ENCODE results near the gene TNFAIP8L3. TPM values are rescaled to one million over a fixed set of nuclear protein-coding genes. Genes with fewer than 3 reads are reported as not detected.
"Not testable (repeated sequence)": the region's sequence is repeated elsewhere in the genome, so short reads cannot be mapped to it uniquely, and the experiment has no call there.

TNFAIP8L3 gene
- total RNA-seq (2022) (0.30 TPM in 1 of 2 replicates, not detected in the other), Bru-seq, nascent RNA (percentile 18 among the genes with signal in this experiment), BruChase-seq, experiment 1, labeled RNA remaining after a 2-hour chase (percentile 15 among the genes with signal in this experiment), BruChase-seq, experiment 2, labeled RNA remaining after a 6-hour chase (percentile 11 among the genes with signal in this experiment)
- long read RNA-seq, partial matches to known transcripts: 0 of 2 reads
- long read RNA-seq, other reads (novel, unspliced or antisense): 2 of 2 reads

- H3K4me1 Mint-ChIP-seq (ENCODE audit: low read depth, unreplicated experiment): no peaks in the 10 kb centered on the region
- H3K4me1 ChIP-seq: no peaks in the 10 kb centered on the region
- intact Hi-C loops (cut with micrococcal nuclease; ENCODE audit: unreplicated experiment): no loop called here
- ChIA-PET POLR2A (no interaction called here), CTCF (no interaction called here)
- H3K36me3 ChIP-seq (ENCODE audit: control insufficient read depth, insufficient read depth, low read length): no peaks in the 10 kb centered on the region
- H3K9me3 Mint-ChIP-seq (ENCODE audit: unreplicated experiment): no peaks in the 10 kb centered on the region
- peak within 1 kb of the TSS; percentile 53 for H3K4me3 ChIP-seq (ENCODE audit: low read depth, low read length)
- peak within 1 kb of the TSS; percentile 74 for H3K4me3 Mint-ChIP-seq (ENCODE audit: unreplicated experiment)
- H3K9me3 ChIP-seq: no peaks in the 10 kb centered on the region
- no peaks in the 10 kb centered on the region for H3K36me3 Mint-ChIP-seq (ENCODE audit: insufficient read depth, unreplicated experiment)
- no peaks in the 10 kb centered on the region for H3K27me3 ChIP-seq (replicated peaks; ENCODE audit: control insufficient read depth, insufficient read depth, low read length)
- peak in 1 of 2 experiments; percentile 54 for DNase-seq
- BruUV-seq (replicated peaks): no TSS peak
- H3K27me3 Mint-ChIP-seq (ENCODE audit: insufficient read depth, unreplicated experiment): no peaks in the 10 kb centered on the region
- H3K27ac Mint-ChIP-seq (ENCODE audit: unreplicated experiment): peak within 1 kb of the TSS; percentile 40
- TF ChIP-seq CTCF (IDR thresholded peaks at IDR 0.05; ENCODE audit: insufficient read depth in 1 of 2, low read depth in 1 of 2, low read length in 1 of 2, severe bottlenecking in 1 of 2, unreplicated experiment in 1 of 2): no peak
Observed at GRCh38 chr15:51094606-51095569, at the start of gene TNFAIP8L3. TSS of gene TNFAIP8L3 (minus strand) at chr15:51094906. CDS start at chr15:51094595, 311 bp downstream.

- no peak overlapping the region for H3K4me3 Mint-ChIP-seq (ENCODE audit: unreplicated experiment)
Observed at GRCh38 chr15:51144021-51144532, 49.4 kb upstream of the TNFAIP8L3 start.

GRCh38 chr15:51140347-51140746 lies 45.6 kb upstream of the TNFAIP8L3 start:
- H3K27me3 Mint-ChIP-seq (ENCODE audit: insufficient read depth, unreplicated experiment); intact Hi-C loops (cut with micrococcal nuclease; ENCODE audit: unreplicated experiment); H3K9me3 ChIP-seq; DNase-seq; H3K27ac Mint-ChIP-seq (ENCODE audit: unreplicated experiment); H3K9me3 Mint-ChIP-seq (ENCODE audit: unreplicated experiment); H3K27me3 ChIP-seq (replicated peaks; ENCODE audit: control insufficient read depth, insufficient read depth, low read length); BruUV-seq (replicated peaks); H3K4me3 ChIP-seq (ENCODE audit: low read depth, low read length); H3K36me3 Mint-ChIP-seq (ENCODE audit: insufficient read depth, unreplicated experiment); POLR2A ChIA-PET; H3K4me1 Mint-ChIP-seq (ENCODE audit: low read depth, unreplicated experiment); H3K4me1 ChIP-seq; H3K4me3 Mint-ChIP-seq (ENCODE audit: unreplicated experiment); CTCF ChIA-PET; H3K36me3 ChIP-seq (ENCODE audit: control insufficient read depth, insufficient read depth, low read length): not testable (repeated sequence)

More at GRCh38 chr15:51144021-51144532, 49.4 kb upstream of the TNFAIP8L3 start:
- CTCF ChIA-PET: no interaction called here
- intact Hi-C loops (cut with micrococcal nuclease; ENCODE audit: unreplicated experiment): no loop called here
- no peaks in the 10 kb centered on the region for H3K27me3 ChIP-seq (replicated peaks; ENCODE audit: control insufficient read depth, insufficient read depth, low read length)
- no peak for TF ChIP-seq CTCF (IDR thresholded peaks at IDR 0.05; ENCODE audit: insufficient read depth in 1 of 2, low read depth in 1 of 2, low read length in 1 of 2, severe bottlenecking in 1 of 2, unreplicated experiment in 1 of 2)
- no TSS peak for BruUV-seq (replicated peaks)
- peaks cover 9% of the 10 kb centered on the region for H3K9me3 Mint-ChIP-seq (ENCODE audit: unreplicated experiment)
- POLR2A ChIA-PET: no interaction called here
- H3K4me1 Mint-ChIP-seq (ENCODE audit: low read depth, unreplicated experiment): no peaks in the 10 kb centered on the region
- peaks cover 7% of the 10 kb centered on the region for H3K9me3 ChIP-seq
- no peaks in the 10 kb centered on the region for H3K36me3 Mint-ChIP-seq (ENCODE audit: insufficient read depth, unreplicated experiment)
- no peaks in the 10 kb centered on the region for H3K27me3 Mint-ChIP-seq (ENCODE audit: insufficient read depth, unreplicated experiment)
- no peak overlapping the region for H3K4me3 ChIP-seq (ENCODE audit: low read depth, low read length)
- no peak for DNase-seq
- no peaks in the 10 kb centered on the region for H3K36me3 ChIP-seq (ENCODE audit: control insufficient read depth, insufficient read depth, low read length)
- no peaks in the 10 kb centered on the region for H3K4me1 ChIP-seq
- no peak overlapping the region for H3K27ac Mint-ChIP-seq (ENCODE audit: unreplicated experiment)

Measured in Caco-2 (cell line).